ENCODE results near the gene GALNT18. TPM values are rescaled to one million over a fixed set of nuclear protein-coding genes. Genes with fewer than 3 reads are reported as not detected.

Gene GALNT18
- total and polyA plus RNA-seq, 3 experiments from 2014 or later, result 1.3 TPM; not detected in 1

GRCh38 chr11:11589437-11589836 lies 32.4 kb downstream of the GALNT18 start:
- H3K27ac Mint-ChIP-seq, result no peak overlapping the region
- ChIA-PET POLR2A (no interaction called here), CTCF (no interaction called here)
- Histone ChIP-seq H3K36me3 (ENCODE audit: insufficient read depth, low read length) (no peaks in the 10 kb centered on the region), H3K27ac (ENCODE audit: low read depth, low read length) (no peak overlapping the region), H3K9me3 (ENCODE audit: low read length) (no peaks in the 10 kb centered on the region), H3K27me3 (ENCODE audit: insufficient read depth, low read length, poor library complexity, severe bottlenecking) (no peaks in the 10 kb centered on the region), H3K4me3 (ENCODE audit: low read length) (no peak overlapping the region), H3K4me1 (ENCODE audit: insufficient read depth, low read length) (no peaks in the 10 kb centered on the region)
- H3K9me3 Mint-ChIP-seq, result no peaks in the 10 kb centered on the region
- H3K4me3 Mint-ChIP-seq, result no peak overlapping the region
- no peaks in the 10 kb centered on the region for H3K36me3 Mint-ChIP-seq
- no peak for DNase-seq
- H3K4me1 Mint-ChIP-seq, result no peaks in the 10 kb centered on the region
- H3K27me3 Mint-ChIP-seq, result no peaks in the 10 kb centered on the region

GRCh38 chr11:11588891-11589290 lies 32.9 kb downstream of the GALNT18 start:
- H3K36me3 ChIP-seq (ENCODE audit: insufficient read depth, low read length), result no peaks in the 10 kb centered on the region
- H3K27me3 ChIP-seq (ENCODE audit: insufficient read depth, low read length, poor library complexity, severe bottlenecking), result no peaks in the 10 kb centered on the region
- H3K4me1 ChIP-seq (ENCODE audit: insufficient read depth, low read length), result no peaks in the 10 kb centered on the region
- POLR2A ChIA-PET, result no interaction called here
- Mint-ChIP-seq H3K9me3 (no peaks in the 10 kb centered on the region), H3K36me3 (no peaks in the 10 kb centered on the region), H3K27me3 (no peaks in the 10 kb centered on the region), H3K4me3 (no peak overlapping the region), H3K27ac (no peak overlapping the region), H3K4me1 (no peaks in the 10 kb centered on the region)
- no peaks in the 10 kb centered on the region for H3K9me3 ChIP-seq (ENCODE audit: low read length)
- DNase-seq, result no peak
- no peak overlapping the region for H3K4me3 ChIP-seq (ENCODE audit: low read length)
- no peak overlapping the region for H3K27ac ChIP-seq (ENCODE audit: low read depth, low read length)
- CTCF ChIA-PET, result no interaction called here

- Histone ChIP-seq H3K27me3 (ENCODE audit: insufficient read depth, low read length, poor library complexity, severe bottlenecking) (no peaks in the 10 kb centered on the region), H3K36me3 (ENCODE audit: insufficient read depth, low read length) (no peaks in the 10 kb centered on the region), H3K4me1 (ENCODE audit: insufficient read depth, low read length) (no peaks in the 10 kb centered on the region), H3K4me3 (ENCODE audit: low read length) (no peak overlapping the region), H3K9me3 (ENCODE audit: low read length) (no peaks in the 10 kb centered on the region), H3K27ac (ENCODE audit: low read depth, low read length) (no peak overlapping the region)
- Mint-ChIP-seq H3K4me1 (no peaks in the 10 kb centered on the region), H3K9me3 (no peaks in the 10 kb centered on the region), H3K36me3 (no peaks in the 10 kb centered on the region), H3K27ac (no peak overlapping the region), H3K27me3 (no peaks in the 10 kb centered on the region), H3K4me3 (no peak overlapping the region)
- DNase-seq, result no peak
- ChIA-PET POLR2A (no interaction called here), CTCF (no interaction called here)
Measured at GRCh38 chr11:11588243-11588642, 33.6 kb downstream of the GALNT18 start.

GRCh38 chr11:11587122-11587521 lies 34.7 kb downstream of the GALNT18 start:
- H3K4me3 ChIP-seq (ENCODE audit: low read length), result no peak overlapping the region
- no peaks in the 10 kb centered on the region for H3K4me1 ChIP-seq (ENCODE audit: insufficient read depth, low read length)
- ChIA-PET POLR2A (no interaction called here), CTCF (interaction anchor here (1.0 kb wide), 1 partner anchor 55 kb away, joined by 3 read pairs; no protein-coding TSS in a partner anchor)
- no peak overlapping the region for H3K27ac ChIP-seq (ENCODE audit: low read depth, low read length)
- Mint-ChIP-seq H3K27me3 (peaks cover 1 to 3% of the 10 kb centered on the region in 2 donors), H3K4me3 (no peak overlapping the region), H3K36me3 (no peaks in the 10 kb centered on the region), H3K27ac (no peak overlapping the region), H3K9me3 (no peaks in the 10 kb centered on the region), H3K4me1 (no peaks in the 10 kb centered on the region)
- no peaks in the 10 kb centered on the region for H3K36me3 ChIP-seq (ENCODE audit: insufficient read depth, low read length)
- no peaks in the 10 kb centered on the region for H3K27me3 ChIP-seq (ENCODE audit: insufficient read depth, low read length, poor library complexity, severe bottlenecking)
- no peak for DNase-seq
- H3K9me3 ChIP-seq (ENCODE audit: low read length), result no peaks in the 10 kb centered on the region

DNA sequence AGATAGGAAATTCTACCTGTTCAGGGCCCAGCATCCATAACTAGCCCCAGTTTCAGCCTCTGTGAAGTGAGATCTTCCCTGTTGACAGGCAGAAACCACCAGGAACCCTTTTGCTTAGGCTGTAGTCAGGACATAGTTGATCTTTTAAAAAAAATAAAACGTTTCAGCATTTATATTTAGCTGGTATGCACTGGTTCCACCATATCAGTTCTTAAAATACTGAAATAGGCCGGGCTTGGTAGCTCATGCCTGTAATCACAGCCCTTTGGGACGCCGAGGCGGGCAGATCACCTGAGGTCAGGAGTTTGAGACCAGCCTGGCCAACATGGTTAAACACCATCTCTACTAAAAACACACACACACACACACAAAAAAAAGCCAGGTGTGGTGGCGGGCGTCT lies 35.3 kb downstream of the GALNT18 start:
- H3K4me1 ChIP-seq (ENCODE audit: insufficient read depth, low read length), result no peaks in the 10 kb centered on the region

DNA sequence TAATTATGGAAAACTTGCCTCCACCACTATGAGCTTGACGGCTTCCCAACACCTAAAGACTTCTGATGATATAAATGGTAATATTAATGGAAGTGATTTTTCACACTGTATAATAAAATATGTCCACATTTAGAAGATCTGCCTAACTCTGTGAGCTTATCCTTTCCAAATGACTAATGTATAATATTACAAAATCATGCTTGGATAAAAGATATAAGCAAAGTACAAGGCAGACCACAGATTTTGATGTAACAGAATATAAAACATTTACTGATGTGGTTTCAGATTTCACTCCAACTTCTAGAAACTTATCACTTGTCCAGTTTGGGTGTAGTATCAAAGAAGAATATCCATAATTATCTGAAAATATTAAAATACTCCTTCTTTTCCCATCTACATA lies 36.9 kb downstream of the GALNT18 start:
- Mint-ChIP-seq H3K9me3 (no peaks in the 10 kb centered on the region), H3K4me1 (no peaks in the 10 kb centered on the region), H3K36me3 (no peaks in the 10 kb centered on the region), H3K27ac (no peak overlapping the region), H3K27me3 (peaks cover 1 to 3% of the 10 kb centered on the region in 2 donors), H3K4me3 (no peak overlapping the region)
- DNase-seq, result no peak
- Histone ChIP-seq H3K4me1 (ENCODE audit: insufficient read depth, low read length) (no peaks in the 10 kb centered on the region), H3K9me3 (ENCODE audit: low read length) (no peaks in the 10 kb centered on the region), H3K27ac (ENCODE audit: low read depth, low read length) (no peak overlapping the region), H3K36me3 (ENCODE audit: insufficient read depth, low read length) (no peaks in the 10 kb centered on the region), H3K4me3 (ENCODE audit: low read length) (no peak overlapping the region), H3K27me3 (ENCODE audit: insufficient read depth, low read length, poor library complexity, severe bottlenecking) (no peaks in the 10 kb centered on the region)
- ChIA-PET CTCF (no interaction called here), POLR2A (no interaction called here)

More for the DNA sequence above, 35.3 kb downstream of the GALNT18 start:
- H3K27me3 ChIP-seq (ENCODE audit: insufficient read depth, low read length, poor library complexity, severe bottlenecking), result no peaks in the 10 kb centered on the region
- no peaks in the 10 kb centered on the region for H3K9me3 ChIP-seq (ENCODE audit: low read length)
- Mint-ChIP-seq H3K27ac (no peak overlapping the region), H3K4me1 (no peaks in the 10 kb centered on the region), H3K27me3 (peaks cover 1 to 3% of the 10 kb centered on the region in 2 donors), H3K9me3 (no peaks in the 10 kb centered on the region), H3K36me3 (no peaks in the 10 kb centered on the region), H3K4me3 (no peak overlapping the region)
- CTCF ChIA-PET, result no interaction called here
- DNase-seq, result no peak
- POLR2A ChIA-PET, result no interaction called here
- no peak overlapping the region for H3K4me3 ChIP-seq (ENCODE audit: low read length)
- H3K36me3 ChIP-seq (ENCODE audit: insufficient read depth, low read length), result no peaks in the 10 kb centered on the region
- H3K27ac ChIP-seq (ENCODE audit: low read depth, low read length), result no peak overlapping the region

- H3K36me3 ChIP-seq (ENCODE audit: insufficient read depth, low read length), result no peaks in the 10 kb centered on the region
- no peak for DNase-seq
- H3K4me3 ChIP-seq (ENCODE audit: low read length), result no peak overlapping the region
- POLR2A ChIA-PET, result no interaction called here
- no peak overlapping the region for H3K4me3 Mint-ChIP-seq
- H3K27me3 ChIP-seq (ENCODE audit: insufficient read depth, low read length, poor library complexity, severe bottlenecking), result no peaks in the 10 kb centered on the region
- H3K27me3 Mint-ChIP-seq, result peaks cover 1 to 3% of the 10 kb centered on the region in 2 donors
- H3K27ac ChIP-seq (ENCODE audit: low read depth, low read length), result no peak overlapping the region
- CTCF ChIA-PET, result no interaction called here
- no peaks in the 10 kb centered on the region for H3K4me1 Mint-ChIP-seq
- no peaks in the 10 kb centered on the region for H3K4me1 ChIP-seq (ENCODE audit: insufficient read depth, low read length)
- no peaks in the 10 kb centered on the region for H3K9me3 ChIP-seq (ENCODE audit: low read length)
- H3K36me3 Mint-ChIP-seq, result no peaks in the 10 kb centered on the region
- H3K9me3 Mint-ChIP-seq, result no peaks in the 10 kb centered on the region
- peak overlapping the region in 1 of 8 donors; percentile 32 for H3K27ac Mint-ChIP-seq
Measured at GRCh38 chr11:11584530-11584810, 37.3 kb downstream of the GALNT18 start.

DNA sequence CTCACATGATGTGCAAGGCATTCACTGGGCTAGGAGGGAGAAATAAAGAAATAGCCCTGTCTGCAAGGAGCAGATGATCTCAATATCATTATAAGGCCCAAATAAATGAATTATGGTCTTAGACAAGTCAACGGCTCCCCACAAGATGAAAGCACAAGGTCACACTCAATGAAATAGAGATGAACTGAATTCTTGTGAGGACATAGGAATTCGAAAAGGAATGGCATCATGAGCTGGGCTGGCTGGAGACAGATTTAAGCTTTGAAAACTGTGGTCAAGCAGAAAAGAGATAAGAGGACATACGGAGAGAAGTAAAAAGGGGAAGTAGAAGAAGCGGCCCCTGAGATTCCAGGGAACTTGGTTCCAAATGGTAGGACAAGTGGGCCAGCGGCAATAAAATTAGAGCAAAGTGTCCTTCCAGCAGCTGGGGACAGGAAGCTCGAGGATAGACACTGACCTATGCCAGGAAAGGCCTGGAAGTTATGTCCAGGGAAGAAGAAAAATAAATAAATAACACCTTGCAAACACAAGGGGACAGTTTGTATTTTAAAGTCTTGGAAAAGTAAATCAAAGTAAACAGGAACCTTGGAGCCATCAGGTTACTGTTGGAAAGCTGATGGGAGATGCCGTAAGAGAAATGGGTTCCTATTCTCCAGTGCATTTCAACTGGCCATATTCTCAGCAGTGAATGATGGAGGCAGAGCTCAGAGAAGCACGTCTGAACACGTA lies 37.8 kb downstream of the GALNT18 start:
- Mint-ChIP-seq H3K36me3 (no peaks in the 10 kb centered on the region), H3K9me3 (no peaks in the 10 kb centered on the region), H3K27ac (peak overlapping the region in 1 of 8 donors; percentile 32), H3K4me3 (no peak overlapping the region), H3K27me3 (peaks cover 1 to 3% of the 10 kb centered on the region in 2 donors), H3K4me1 (no peaks in the 10 kb centered on the region)
- no peak overlapping the region for H3K27ac ChIP-seq (ENCODE audit: low read depth, low read length)
- H3K9me3 ChIP-seq (ENCODE audit: low read length), result no peaks in the 10 kb centered on the region
- no peak overlapping the region for H3K4me3 ChIP-seq (ENCODE audit: low read length)
- DNase-seq, result no peak
- H3K36me3 ChIP-seq (ENCODE audit: insufficient read depth, low read length), result no peaks in the 10 kb centered on the region
- no peaks in the 10 kb centered on the region for H3K27me3 ChIP-seq (ENCODE audit: insufficient read depth, low read length, poor library complexity, severe bottlenecking)
- ChIA-PET POLR2A (no interaction called here), CTCF (no interaction called here)
- no peaks in the 10 kb centered on the region for H3K4me1 ChIP-seq (ENCODE audit: insufficient read depth, low read length)
